Measurements from ENCODE around the gene ZNF827. TPM values are rescaled to one million over a fixed set of nuclear protein-coding genes. Genes with fewer than 3 reads are reported as not detected.

Gene ZNF827
- total and polyA plus RNA-seq, 2 of the 8 experiments (the other 6 are each of a cell fraction or from before 2014, with no cell fraction given) = 25.3 to 26.2 TPM

GRCh38 chr4:145814246-145814645, 124.4 kb downstream of the ZNF827 start:
- no peaks in the 10 kb centered on the region for H4K20me1 ChIP-seq (replicated peaks in 1 of 2; ENCODE audit: control insufficient read depth in 1 of 2, insufficient read depth in 2 of 2, low read length in 2 of 2)
- TF ChIP-seq JUN (IDR thresholded peaks at IDR 0.05; ENCODE audit: low read depth, low read length) (no peak), CBX5 (IDR thresholded peaks at IDR 0.05; ENCODE audit: low read depth, low read length) (no peak), HDAC2 (IDR thresholded peaks at IDR 0.05; ENCODE audit: borderline replicate concordance in 1 of 2, low read depth in 2 of 2, low read length in 2 of 2) (no peak), EP300 (IDR thresholded peaks at IDR 0.05; ENCODE audit: borderline replicate concordance in 1 of 2, low read depth in 2 of 2, low read length in 2 of 2) (no peak), SP4 (IDR thresholded peaks at IDR 0.05; ENCODE audit: low read length) (no peak), ATF2 (IDR thresholded peaks at IDR 0.05; ENCODE audit: low read length) (no peak), PHF8 (conservative IDR thresholded peaks at IDR 0.05; ENCODE audit: low read depth, low read length) (no peak), TBP (IDR thresholded peaks at IDR 0.05; ENCODE audit: low read depth, low read length) (no peak), TEAD4 (IDR thresholded peaks at IDR 0.05; ENCODE audit: low read depth, low read length) (no peak), POLR2A (IDR thresholded peaks at IDR 0.05; ENCODE audit: control extremely low read depth in 1 of 2, low read depth in 2 of 2, low read length in 2 of 2) (no peak), KDM1A (IDR thresholded peaks at IDR 0.05; ENCODE audit: borderline replicate concordance, low read length) (no peak)
- TF ChIP-seq, protein P1, sequence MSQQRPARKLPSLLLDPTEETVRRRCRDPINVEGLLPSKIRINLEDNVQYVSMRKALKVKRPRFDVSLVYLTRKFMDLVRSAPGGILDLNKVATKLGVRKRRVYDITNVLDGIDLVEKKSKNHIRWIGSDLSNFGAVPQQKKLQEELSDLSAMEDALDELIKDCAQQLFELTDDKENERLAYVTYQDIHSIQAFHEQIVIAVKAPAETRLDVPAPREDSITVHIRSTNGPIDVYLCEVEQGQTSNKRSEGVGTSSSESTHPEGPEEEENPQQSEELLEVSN (IDR thresholded peaks at IDR 0.05) = no peak

More at GRCh38 chr4:145814246-145814645, 124.4 kb downstream of the ZNF827 start:
- Histone ChIP-seq H4K5ac (ENCODE audit: insufficient read length, low read depth, low read length) (no peak overlapping the region), H3K27me3 (replicated peaks in 1 of 4; ENCODE audit: control insufficient read depth in 3 of 4, extremely low read depth in 1 of 4, insufficient read depth in 3 of 4, low read length in 3 of 4) (no peaks in the 10 kb centered on the region), H3K14ac (ENCODE audit: insufficient read length) (no peak overlapping the region), H2BK15ac (ENCODE audit: low read length) (no peak overlapping the region), H3K79me2 (ENCODE audit: control insufficient read depth in 1 of 2, insufficient read depth in 2 of 2, low read length in 2 of 2) (no peaks in the 10 kb centered on the region), H2AFZ (ENCODE audit: low read length) (no peak overlapping the region), H2BK120ac (replicated peaks; ENCODE audit: low read depth, low read length) (no peak overlapping the region), H3K27ac (ENCODE audit: low read depth, low read length) (no peak overlapping the region), H3K18ac (ENCODE audit: extremely low read depth, low read length) (no peak overlapping the region), H3K4me2 (ENCODE audit: insufficient read depth in 1 of 2, low read depth in 2 of 2, low read length in 2 of 2) (no peak overlapping the region), H3K36me3 (ENCODE audit: control insufficient read depth in 2 of 4, insufficient read depth in 4 of 4, low read length in 3 of 4) (peaks cover 0 to 52% (median 16%) of the 10 kb centered on the region in 4 experiments; a peak in 7 of 8 replicates), H3K4ac (replicated peaks; ENCODE audit: insufficient read length, low read depth, low read length) (no peak overlapping the region), H4K8ac (ENCODE audit: extremely low read depth, insufficient read depth, low read length) (no peak overlapping the region), H3K9me3 (ENCODE audit: insufficient read depth in 2 of 2, low read depth in 1 of 2, low read length in 1 of 2) (peaks cover 6 to 9% of the 10 kb centered on the region in 2 experiments), H3K4me3 (ENCODE audit: extremely low read depth in 1 of 4, insufficient read depth in 2 of 4, low read depth in 3 of 4, low read length in 4 of 4) (no peak overlapping the region), H3K4me1 (replicated peaks in 1 of 4; ENCODE audit: control insufficient read depth in 3 of 4, insufficient read depth in 4 of 4, low read length in 3 of 4) (no peaks in the 10 kb centered on the region), H3K23ac (ENCODE audit: insufficient read length) (no peak overlapping the region), H2BK20ac (ENCODE audit: low read length) (no peak overlapping the region), H2BK5ac (ENCODE audit: low read depth, low read length) (no peak overlapping the region), H3K9ac (replicated peaks in 1 of 4; ENCODE audit: extremely low read depth in 1 of 4, low read depth in 3 of 4, low read length in 3 of 4) (no peak overlapping the region), H4K91ac (replicated peaks; ENCODE audit: insufficient read length, low read length) (no peak overlapping the region), H2BK12ac (ENCODE audit: low read depth, low read length) (no peak overlapping the region), H3K79me1 (ENCODE audit: low read depth, low read length) (no peaks in the 10 kb centered on the region), H2AK5ac (ENCODE audit: low read depth, low read length) (no peak overlapping the region), H3K56ac (replicated peaks; ENCODE audit: insufficient read length, low read depth, low read length) (no peak overlapping the region), H3K23me2 (ENCODE audit: low read depth, low read length) (no peaks in the 10 kb centered on the region)
- 93% methylated on average over 1 of the region's 1 CpG; no CpG with 5 or more reads in 1 of the 2 experiments for WGBS, 2 experiments (ENCODE audit: extremely low coverage in 1 of 2, insufficient coverage in 1 of 2, insufficient read length in 1 of 2, insufficient replicate concordance in 2 of 2, low coverage in 1 of 2, low lambda C conversion rate in 2 of 2, missing lambda C conversion rate in 1 of 2)
- ChIA-PET CTCF (ENCODE audit: partially characterized antibody) (no interaction called here), POLR2A (ENCODE audit: partially characterized antibody) (no interaction called here)
- FAIRE-seq = no peak
- no peak for DNase-seq (ENCODE audit: low read depth in 1 of 2, low spot score in 2 of 2)

Measured in H1 (cell line).